Osteoblast (primary cell): ENCODE data around the gene CASP6. TPM values are rescaled to one million over a fixed set of nuclear protein-coding genes. Genes with fewer than 3 reads are reported as not detected.

ENCODE experiments used
- DNase-seq: peaks from one replicate; pipeline ENCODE4 v3.0.0; 2011; ENCODE audit warnings: low spot score, mixed read lengths; ENCODE audit not compliant: insufficient read length; ENCODE audit errors: missing footprints
- H2AFZ ChIP-seq: 2 replicates; pipeline ENCODE4 v1.6.0; 2011; ENCODE audit warnings: mild to moderate bottlenecking, low read length
- H3K27ac ChIP-seq: 2 replicates; pipeline ENCODE4 v1.5.1; 2011; ENCODE audit warnings: mild to moderate bottlenecking, low read depth, low read length, moderate library complexity
- H3K27me3 ChIP-seq: 2 replicates; pipeline ENCODE4 v1.6.0; 2012; ENCODE audit warnings: mild to moderate bottlenecking, control low read depth, inconsistent platforms, low read length, moderate library complexity; ENCODE audit not compliant: insufficient read depth
- H3K36me3 ChIP-seq: 2 replicates; pipeline ENCODE4 v1.5.1; 2011; ENCODE audit warnings: mild to moderate bottlenecking, low read length, control low read depth, moderate library complexity; ENCODE audit not compliant: insufficient read depth
- H3K4me1 ChIP-seq: 2 replicates; pipeline ENCODE4 v1.5.1; 2011; ENCODE audit warnings: mild to moderate bottlenecking, low read length, control low read depth, moderate library complexity; ENCODE audit not compliant: insufficient read depth
- H3K4me2 ChIP-seq: 2 replicates; pipeline ENCODE4 v1.6.0; 2011; ENCODE audit warnings: mild to moderate bottlenecking, low read length; ENCODE audit not compliant: insufficient read depth
- H3K4me3 ChIP-seq: fragments of 200-600 bp; sonication (generic); 3 replicates; pipeline ENCODE4 v1.5.1; 2012; ENCODE audit warnings: mild to moderate bottlenecking, low read length, inconsistent platforms; ENCODE audit not compliant: insufficient read depth
- H3K79me2 ChIP-seq: 2 replicates; pipeline ENCODE4 v1.6.0; 2012; ENCODE audit warnings: mild to moderate bottlenecking, low read length, control low read depth, inconsistent platforms; ENCODE audit not compliant: insufficient read depth
- H3K9me3 ChIP-seq: 2 replicates; pipeline ENCODE4 v1.5.1; 2011; ENCODE audit warnings: low read depth, low read length, control low read depth
- H4K20me1 ChIP-seq: 2 replicates; pipeline ENCODE4 v1.6.0; 2012; ENCODE audit warnings: mild to moderate bottlenecking, low read length, control low read depth; ENCODE audit not compliant: insufficient read depth
- total RNA-seq: library from RNA; depleted of rRNA; stranded (reverse); fragments of >200 nt; gene quantifications from 2 replicates; pipeline ENCODE4 v1.2.3, GENCODE V29; 2012
- TF ChIP-seq, protein P1 (sequence below): IDR thresholded peaks from 2 replicates; pipeline ENCODE4 v1.5.1; 2011; ENCODE audit warnings: mild to moderate bottlenecking, low read depth, low read length, moderate library complexity; ENCODE audit errors: extremely low read depth

Gene CASP6
- total RNA-seq, 1 donor: 25.3 TPM

DNA sequence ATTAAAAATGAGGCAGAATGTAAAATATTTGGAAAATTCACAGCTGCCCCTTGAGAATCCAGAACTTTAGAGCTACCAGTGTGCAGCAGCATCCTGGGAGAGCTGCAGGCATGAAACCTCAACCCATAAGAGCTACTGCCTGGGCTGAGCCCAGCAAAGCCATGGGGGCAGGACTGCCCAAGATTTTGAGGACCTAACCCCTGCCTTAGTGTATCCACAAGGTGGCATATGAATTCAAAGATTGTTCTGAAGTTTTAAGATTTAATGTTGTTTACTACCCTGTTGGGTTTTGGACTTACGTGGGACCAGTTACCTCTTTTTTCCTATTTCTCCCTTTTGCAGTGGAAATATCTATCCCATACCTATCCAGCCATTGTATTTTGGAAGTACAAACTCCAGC is 26.4 kb downstream of the CASP6 start:
- no peaks in the 10 kb centered on the region for H3K27me3 ChIP-seq
- TF ChIP-seq, protein P1, sequence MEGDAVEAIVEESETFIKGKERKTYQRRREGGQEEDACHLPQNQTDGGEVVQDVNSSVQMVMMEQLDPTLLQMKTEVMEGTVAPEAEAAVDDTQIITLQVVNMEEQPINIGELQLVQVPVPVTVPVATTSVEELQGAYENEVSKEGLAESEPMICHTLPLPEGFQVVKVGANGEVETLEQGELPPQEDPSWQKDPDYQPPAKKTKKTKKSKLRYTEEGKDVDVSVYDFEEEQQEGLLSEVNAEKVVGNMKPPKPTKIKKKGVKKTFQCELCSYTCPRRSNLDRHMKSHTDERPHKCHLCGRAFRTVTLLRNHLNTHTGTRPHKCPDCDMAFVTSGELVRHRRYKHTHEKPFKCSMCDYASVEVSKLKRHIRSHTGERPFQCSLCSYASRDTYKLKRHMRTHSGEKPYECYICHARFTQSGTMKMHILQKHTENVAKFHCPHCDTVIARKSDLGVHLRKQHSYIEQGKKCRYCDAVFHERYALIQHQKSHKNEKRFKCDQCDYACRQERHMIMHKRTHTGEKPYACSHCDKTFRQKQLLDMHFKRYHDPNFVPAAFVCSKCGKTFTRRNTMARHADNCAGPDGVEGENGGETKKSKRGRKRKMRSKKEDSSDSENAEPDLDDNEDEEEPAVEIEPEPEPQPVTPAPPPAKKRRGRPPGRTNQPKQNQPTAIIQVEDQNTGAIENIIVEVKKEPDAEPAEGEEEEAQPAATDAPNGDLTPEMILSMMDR: no peak
- H4K20me1 ChIP-seq: no peaks in the 10 kb centered on the region
- DNase-seq: no peak
- H3K36me3 ChIP-seq: no peaks in the 10 kb centered on the region
- H2AFZ ChIP-seq: no peak overlapping the region
- no peak overlapping the region for H3K27ac ChIP-seq
- no peak overlapping the region for H3K4me2 ChIP-seq
- H3K9me3 ChIP-seq: no peaks in the 10 kb centered on the region
- H3K79me2 ChIP-seq: no peaks in the 10 kb centered on the region
- H3K4me1 ChIP-seq: no peaks in the 10 kb centered on the region
- no peak overlapping the region for H3K4me3 ChIP-seq

DNA sequence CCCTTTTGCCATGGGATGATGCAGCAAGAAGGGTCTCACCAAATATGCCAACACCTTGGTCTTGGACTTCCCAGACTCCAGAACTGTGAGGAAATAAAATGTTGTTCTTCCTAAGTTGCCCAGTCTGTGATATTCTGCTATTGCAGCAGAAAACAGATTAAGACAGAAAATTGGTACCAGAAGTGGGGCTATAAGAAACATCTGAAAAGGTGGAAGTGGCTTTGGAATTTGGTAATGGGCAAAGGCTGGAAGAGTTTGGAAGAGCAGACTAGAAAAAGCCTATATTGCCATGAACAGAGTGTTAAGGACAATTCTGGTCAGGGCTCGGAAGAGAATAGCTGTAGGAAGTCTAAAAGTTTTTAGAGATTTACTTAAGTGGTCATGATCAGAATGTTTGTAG is 27.4 kb downstream of the CASP6 start:
- no peak for DNase-seq
- H3K36me3 ChIP-seq: no peaks in the 10 kb centered on the region
- no peaks in the 10 kb centered on the region for H3K27me3 ChIP-seq
- TF ChIP-seq, protein P1: no peak
- H3K9me3 ChIP-seq: no peaks in the 10 kb centered on the region
- no peaks in the 10 kb centered on the region for H3K79me2 ChIP-seq
- no peaks in the 10 kb centered on the region for H3K4me1 ChIP-seq
- H3K4me3 ChIP-seq: no peak overlapping the region
- no peaks in the 10 kb centered on the region for H4K20me1 ChIP-seq
- H3K27ac ChIP-seq: no peak overlapping the region
- H3K4me2 ChIP-seq: no peak overlapping the region
- H2AFZ ChIP-seq: no peak overlapping the region

DNA sequence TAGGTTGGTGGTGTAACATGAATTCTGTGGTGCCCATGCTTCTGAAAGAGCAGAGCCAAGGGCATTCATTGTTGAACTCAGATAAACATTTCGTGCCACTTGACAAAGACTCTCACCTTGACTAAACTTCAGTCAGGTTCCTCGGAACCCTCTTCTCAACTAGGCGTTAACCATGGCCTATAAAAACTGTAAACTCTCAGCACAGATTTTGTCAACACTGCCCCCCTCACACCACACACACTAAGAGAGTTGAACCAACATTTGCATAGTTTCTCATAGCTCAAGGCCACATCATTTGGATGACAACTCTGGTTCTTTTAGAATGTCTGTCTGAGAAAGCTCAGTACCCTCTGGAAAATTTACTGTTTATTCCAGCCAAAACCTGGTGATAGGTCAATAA is 28.1 kb downstream of the CASP6 start:
- no peak for DNase-seq
- Histone ChIP-seq H3K27me3 (no peaks in the 10 kb centered on the region), H3K9me3 (no peaks in the 10 kb centered on the region), H3K4me1 (no peaks in the 10 kb centered on the region), H3K36me3 (no peaks in the 10 kb centered on the region), H4K20me1 (no peaks in the 10 kb centered on the region), H3K4me3 (no peak overlapping the region), H3K27ac (no peak overlapping the region), H3K4me2 (no peak overlapping the region), H3K79me2 (no peaks in the 10 kb centered on the region), H2AFZ (no peak overlapping the region)
- TF ChIP-seq, protein P1: no peak

DNA sequence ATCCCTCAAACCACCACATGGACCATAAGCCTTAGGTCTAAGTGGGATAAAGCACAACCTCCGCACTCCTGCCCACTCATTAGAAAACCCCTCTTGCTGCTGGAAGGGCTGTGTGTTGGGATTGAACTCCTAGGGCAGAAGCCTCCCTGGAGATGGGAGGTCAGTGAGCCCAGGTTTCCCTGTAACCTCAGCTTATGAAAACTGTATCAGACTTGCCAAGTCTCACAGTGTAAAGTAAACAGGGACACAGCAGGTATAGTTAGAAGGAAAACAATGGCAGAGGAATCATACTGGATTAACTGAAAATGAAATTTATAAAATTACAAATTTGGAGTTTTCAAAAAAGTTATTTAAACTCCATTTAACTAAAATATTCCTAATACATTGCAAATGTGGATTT is 29.9 kb downstream of the CASP6 start:
- no peak overlapping the region for H3K4me2 ChIP-seq
- DNase-seq: no peak
- no peak overlapping the region for H2AFZ ChIP-seq
- no peaks in the 10 kb centered on the region for H3K27me3 ChIP-seq
- H3K4me3 ChIP-seq: no peak overlapping the region
- H3K79me2 ChIP-seq: no peaks in the 10 kb centered on the region
- H3K4me1 ChIP-seq: no peaks in the 10 kb centered on the region
- H3K36me3 ChIP-seq: no peaks in the 10 kb centered on the region
- H3K9me3 ChIP-seq: no peaks in the 10 kb centered on the region
- no peaks in the 10 kb centered on the region for H4K20me1 ChIP-seq
- H3K27ac ChIP-seq: no peak overlapping the region
- TF ChIP-seq, protein P1: no peak
